ENCODE data around the gene KRT3. TPM values are rescaled to one million over a fixed set of nuclear protein-coding genes. Genes with fewer than 3 reads are reported as not detected.

Gene KRT3
- total RNA-seq, 1 experiment from 2014 or later = not detected

- DNase-seq (ENCODE audit: low read depth) = no peak
Observed at GRCh38 chr12:52827499-52828090, 31.7 kb upstream of the KRT3 start.

DNA sequence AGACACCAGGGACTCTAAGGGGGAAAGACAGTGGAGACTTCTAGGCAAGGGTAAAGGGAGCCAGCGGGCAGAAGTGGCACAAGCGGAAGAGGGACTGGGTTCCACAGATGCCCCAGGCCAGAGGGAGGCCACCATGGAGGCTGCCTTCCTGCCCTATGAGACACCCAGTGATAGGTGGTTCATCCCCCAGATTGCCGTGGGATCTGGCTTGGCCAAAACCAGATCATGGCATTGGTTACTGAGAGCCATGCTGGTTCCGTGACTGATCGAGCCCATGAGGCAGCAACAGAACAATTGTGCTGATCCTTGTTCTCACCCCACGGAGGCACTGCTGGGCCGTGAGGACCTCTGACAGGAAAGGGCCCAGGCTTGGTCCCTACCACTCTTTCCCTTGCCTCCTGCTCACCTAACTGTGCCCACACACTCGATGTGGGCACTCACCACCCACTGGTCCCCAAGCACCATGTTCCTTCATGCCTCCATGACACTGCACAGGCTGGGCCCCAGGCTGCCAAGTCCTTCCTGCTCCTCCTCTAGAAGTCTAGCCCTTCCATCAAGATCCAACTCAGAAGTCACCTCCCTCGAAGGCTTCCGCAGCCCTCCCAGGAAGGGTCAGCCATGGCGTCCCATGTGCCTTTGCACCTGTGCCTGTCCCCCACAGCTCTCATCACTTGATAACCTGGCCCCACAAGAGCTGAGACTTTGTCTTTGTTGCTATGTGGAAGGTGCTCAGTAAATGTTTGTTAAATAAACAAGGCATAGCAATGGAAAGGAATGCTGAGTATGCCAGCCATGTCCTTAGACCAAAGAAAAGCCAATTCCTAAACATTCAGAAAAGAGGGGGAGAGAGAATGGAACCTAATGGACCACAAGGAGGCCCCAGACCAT, 30.9 kb upstream of the KRT3 start:
- peak; percentile 15 for DNase-seq (ENCODE audit: low read depth)

- no peak for DNase-seq (ENCODE audit: low read depth)
Observed at GRCh38 chr12:52825961-52826360, 30.0 kb upstream of the KRT3 start.

DNA sequence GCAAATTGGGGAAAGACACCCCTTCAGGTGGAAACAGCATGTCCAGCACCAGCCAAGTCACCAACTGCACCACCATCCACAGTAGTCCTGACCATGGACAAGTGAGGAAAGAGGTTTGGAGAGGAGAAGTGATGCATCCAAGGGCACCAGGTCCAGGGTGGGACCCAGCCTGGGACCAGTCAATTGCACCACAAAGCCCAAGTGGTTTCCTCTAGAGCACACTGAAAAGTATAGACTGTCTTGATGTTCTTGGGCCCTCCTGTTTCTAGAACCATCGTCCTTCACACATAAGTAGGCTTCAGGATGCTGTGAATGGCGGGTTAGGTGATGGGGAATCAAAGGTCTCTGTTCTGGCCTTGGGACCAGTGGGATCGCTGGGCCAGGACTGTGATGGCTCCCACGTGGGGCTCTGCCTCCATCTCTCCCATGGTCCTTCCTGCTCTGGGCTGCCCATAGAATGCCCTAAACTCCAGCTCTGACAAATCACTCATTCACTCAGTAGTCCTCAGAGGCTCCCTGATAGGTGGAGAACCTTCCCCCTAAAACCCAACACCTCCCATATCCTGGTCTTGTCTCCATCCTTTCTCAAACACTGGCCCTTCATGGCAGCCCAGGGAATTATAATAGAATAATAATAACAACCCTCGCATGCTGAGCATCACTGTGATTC, 29.0 kb upstream of the KRT3 start:
- no peak for DNase-seq (ENCODE audit: low read depth)

- DNase-seq (ENCODE audit: low read depth) = no peak
Observed at GRCh38 chr12:52823761-52824450, 28.0 kb upstream of the KRT3 start.

- DNase-seq (ENCODE audit: low read depth) = no peak
Observed at GRCh38 chr12:52822771-52823510, 27.0 kb upstream of the KRT3 start.

- DNase-seq (ENCODE audit: low read depth) = peak; percentile 24
Observed at GRCh38 chr12:52821826-52822660, 26.1 kb upstream of the KRT3 start.

DNA sequence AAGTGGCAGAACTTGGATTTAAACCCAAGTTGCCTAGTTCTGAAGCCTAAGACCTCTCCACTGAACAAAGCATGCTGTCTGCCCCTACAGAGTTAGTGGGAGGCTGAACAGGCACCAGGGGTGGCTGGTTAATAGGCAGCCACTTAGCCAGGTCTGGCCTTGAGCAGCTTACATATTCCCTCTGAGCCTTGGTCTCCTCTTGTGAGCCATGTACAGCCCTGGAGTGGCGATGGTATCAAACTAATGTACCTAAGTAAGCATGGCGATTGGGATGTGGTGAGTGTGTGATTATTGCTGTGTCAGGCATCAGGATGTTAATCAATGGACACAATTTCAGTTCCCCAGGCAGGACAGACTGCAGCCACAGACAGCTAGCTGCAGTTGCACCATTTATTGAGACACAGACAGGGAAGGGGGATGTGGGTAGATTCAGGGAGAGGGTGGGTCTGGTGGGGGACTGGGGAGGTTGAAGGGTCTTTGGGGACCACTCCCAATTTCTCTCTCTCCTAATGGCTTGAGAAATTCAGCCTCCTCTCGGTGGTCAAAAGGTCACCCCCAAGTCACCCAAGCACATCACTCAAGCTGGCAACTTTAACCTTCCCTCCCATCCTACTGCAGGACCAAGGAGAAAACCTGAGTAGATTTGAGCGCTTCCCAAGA, 25.3 kb upstream of the KRT3 start:
- DNase-seq (ENCODE audit: low read depth) = no peak

DNA sequence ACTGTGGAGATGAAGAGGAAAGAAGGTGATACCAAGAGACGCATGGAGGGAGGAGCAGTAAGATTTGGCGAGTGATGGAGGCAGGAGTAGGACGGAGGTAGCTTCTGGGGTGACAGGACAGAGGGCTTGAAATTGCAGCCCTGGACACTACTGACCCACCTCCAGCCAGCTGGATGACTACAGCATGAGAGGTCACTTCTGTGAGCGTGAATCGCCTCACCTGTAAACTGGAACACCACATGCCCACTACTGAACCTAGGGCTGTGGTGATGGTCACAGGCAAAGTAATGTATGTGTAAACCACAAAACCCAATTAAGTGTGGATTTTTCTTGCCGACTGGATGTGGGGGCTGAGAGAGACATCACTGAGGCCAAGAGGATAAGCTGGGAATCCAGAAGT, 24.6 kb upstream of the KRT3 start:
- no peak for DNase-seq (ENCODE audit: low read depth)

DNA sequence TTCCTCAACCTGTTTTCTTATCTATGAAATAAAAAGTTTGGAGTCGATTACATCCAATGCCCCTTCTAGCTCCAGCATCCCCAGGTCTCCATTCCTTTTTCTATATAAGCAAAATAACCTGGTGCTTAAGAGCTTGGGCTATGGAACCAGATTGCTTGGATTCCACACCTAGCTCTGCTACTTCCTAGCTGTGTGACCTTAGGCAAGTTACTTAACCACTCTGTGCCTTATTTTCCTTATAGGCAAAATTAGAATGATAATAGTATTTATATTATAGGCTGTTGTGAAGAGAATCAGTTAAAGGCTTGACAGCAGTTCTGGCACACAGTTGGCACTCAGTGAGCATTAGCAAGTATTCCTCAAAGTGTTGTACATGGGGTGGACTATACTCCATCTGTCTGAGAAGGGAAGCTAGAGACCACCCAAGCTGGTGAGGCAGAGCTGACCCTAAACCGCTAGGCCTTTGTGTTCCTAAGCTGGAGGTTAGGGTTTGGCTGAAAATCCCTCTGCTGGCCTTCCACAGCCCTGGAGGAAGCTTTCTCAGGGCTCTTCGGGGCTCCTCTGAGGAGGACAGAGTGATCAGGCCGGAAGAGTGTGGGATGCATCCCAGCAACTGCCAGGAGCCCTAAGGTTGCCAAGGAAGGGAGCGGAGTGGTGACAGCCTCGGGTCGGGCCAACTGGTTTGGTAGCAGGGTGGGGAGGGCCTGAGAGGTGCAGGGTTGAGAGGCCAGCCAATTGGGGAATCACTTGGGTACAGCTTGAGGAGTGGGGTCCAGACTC, 24.0 kb upstream of the KRT3 start:
- DNase-seq (ENCODE audit: low read depth) = no peak

GRCh38 chr12:52818887-52819420, 23.0 kb upstream of the KRT3 start:
- DNase-seq (ENCODE audit: low read depth) = no peak

DNA sequence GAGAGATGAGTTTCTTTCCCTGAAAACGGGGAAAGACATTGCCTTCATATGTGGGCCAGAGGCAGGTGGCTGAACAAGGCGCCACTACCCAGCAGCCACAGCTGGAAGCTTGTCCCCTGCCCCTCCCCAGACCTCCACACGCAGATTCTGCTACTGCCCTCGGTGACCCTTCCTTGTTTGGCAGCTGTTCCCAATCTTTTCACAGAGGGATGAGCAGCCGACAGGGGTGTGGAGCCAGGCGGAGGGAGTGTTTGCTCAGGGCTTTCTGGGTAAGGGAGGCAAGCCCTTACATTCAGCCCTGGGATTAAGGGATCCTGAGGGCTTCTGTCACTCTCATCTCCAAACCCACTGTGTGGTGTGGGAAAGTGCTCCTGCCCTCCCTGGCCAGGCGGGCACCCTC, 22.5 kb upstream of the KRT3 start:
- DNase-seq (ENCODE audit: low read depth) = no peak

DNA sequence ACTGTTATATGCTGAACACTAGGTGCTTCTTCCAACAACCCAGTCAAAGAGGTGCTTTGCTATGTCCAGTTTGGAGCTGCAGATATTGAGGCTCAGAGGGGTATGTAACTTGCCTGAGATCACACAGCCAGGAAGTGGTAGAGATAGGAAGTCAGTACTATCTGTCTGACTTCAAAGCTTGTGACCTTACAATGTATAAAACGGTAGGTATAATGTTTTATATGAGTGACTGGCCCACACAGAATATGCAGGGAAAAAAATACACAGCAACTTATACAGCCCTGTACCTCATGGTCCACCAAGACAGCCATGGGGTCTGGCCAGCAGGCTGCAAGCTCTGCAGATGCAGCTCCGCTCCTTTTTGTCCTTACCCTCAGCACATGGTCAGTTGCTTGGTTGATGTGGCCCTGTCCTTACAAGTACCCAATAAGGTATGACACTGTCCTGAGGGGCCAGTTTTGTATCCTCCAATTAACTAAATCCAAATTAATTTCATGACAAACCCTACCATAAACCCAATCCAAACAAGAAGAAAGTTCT, 21.9 kb upstream of the KRT3 start:
- DNase-seq (ENCODE audit: low read depth) = no peak

DNA sequence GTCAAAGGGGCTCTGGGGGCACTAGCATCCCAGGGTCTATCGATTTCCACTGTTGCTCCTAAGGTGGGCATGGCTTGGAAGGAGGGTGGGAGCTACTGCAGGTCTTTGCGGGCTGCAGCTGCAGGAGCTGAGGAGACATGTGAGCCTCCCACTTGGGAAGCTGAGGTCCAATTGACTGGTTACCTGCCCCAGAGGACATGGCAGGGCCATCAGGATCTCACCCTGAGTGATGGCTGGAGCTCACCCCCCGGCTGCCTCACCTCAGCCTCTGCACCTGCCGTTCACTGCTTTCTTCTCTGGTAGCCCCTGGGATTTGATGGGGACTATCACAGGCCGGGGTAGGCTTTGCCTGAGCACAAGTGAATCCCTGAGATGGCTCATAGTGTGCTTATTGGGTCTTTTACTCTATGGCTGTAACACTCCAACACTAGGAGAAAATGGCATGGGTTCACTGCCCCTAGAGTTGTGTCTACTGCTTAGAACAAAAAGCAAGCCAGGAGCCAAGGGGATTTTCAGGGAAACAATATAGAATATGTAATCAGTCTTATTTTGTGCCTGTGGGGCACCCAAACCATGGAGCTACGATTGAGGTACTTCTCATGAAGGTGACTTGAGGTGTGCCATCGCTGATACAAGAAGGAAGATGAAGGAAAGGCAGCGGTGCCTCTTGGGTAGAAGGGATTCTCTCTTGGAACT, 21.2 kb upstream of the KRT3 start:
- DNase-seq (ENCODE audit: low read depth) = no peak

DNA sequence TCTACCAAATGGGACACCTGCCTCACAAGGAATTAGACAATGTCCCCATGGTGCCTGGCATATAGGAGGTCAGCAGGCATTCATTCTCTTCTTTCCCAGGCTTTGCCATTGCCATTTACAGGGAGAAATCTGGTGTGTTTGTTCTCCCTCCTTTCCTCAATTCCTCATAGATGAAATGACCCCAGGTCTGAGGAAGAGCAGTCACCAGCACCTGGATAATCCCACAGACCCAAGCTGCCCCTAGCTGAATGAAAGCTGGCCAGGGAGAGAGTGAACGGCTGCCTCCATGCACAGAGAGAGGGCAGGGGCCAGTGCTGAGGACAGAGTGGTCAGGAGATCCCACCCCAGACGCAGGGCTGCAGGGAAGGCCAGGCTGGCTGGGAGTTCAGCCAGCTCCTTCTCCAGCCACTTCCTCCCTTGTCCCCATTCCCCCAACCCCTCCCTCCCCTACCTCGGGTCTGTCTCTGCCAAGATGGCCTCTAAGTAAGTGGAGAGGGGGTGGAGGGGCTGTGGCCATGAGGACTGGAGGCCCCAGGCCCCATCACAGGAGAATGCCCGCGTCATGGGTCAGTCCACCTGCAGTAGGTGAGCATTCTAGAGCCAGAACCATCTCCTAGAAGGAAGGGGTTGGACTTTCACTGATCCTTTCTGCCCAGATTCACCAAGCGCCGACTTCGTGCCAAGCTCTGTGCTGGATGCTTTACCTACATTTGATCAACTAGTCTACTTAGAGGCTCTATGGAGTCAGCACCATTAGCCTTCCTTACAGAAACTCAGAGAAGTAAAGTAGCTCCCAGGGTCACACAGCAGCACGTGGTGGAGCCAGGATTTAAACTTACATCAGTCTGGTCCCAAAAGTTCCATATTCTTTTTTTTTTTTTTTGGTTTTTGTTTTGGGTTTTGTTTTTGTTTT, 20.0 kb upstream of the KRT3 start:
- DNase-seq (ENCODE audit: low read depth) = no peak

DNA sequence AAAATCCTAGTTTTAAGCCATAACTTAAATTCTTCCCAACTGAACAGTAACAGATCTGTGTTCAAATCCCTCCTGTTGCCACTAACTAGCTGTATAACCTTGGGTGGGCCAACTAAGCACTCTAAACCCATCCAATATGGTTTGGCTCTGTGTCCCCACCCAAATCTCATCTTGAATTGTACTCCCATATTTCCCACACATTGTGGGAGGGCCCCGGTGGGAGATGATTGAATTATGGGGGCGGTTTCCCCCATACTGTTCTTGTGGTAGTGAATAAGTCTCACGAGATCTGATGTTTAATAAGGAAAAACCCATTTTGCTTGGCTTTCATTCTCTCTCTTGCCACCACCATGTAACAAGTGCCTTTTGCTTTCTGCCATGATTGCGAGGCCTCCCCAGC, 19.2 kb upstream of the KRT3 start:
- no peak for DNase-seq (ENCODE audit: low read depth)

- DNase-seq (ENCODE audit: low read depth) = no peak
Observed at GRCh38 chr12:52814710-52815155, 18.8 kb upstream of the KRT3 start.

Data from M059J (cell line).